ENCODE results near the gene SULT2A1.

Gene SULT2A1

DNA sequence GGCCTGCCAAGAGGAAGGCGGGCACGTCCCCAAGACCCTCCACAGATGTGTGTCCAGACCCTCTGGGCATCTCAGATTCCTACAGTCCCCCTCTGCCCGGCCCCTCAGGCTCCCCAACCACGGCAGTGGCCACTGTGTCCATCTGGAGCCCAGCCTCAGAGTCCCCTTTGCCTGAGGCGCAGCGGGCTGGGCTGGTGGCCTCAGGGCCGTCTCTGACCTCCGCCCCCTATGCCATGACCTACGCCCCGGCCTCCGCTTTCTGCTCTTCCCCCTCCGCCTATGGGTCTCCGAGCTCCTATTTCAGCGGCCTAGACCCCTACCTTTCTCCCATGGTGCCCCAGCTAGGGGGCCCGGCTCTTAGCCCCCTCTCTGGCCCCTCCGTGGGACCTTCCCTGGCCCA is 46.7 kb downstream of the SULT2A1 start:
- peak overlapping the region; percentile 76 for H3K27ac ChIP-seq
- DNase-seq, result no peak
- no peak overlapping the region for H3K4me3 ChIP-seq (ENCODE audit: low read depth, low read length)
- H3K27me3 ChIP-seq (ENCODE audit: insufficient read depth, low read depth, severe bottlenecking), result no peaks in the 10 kb centered on the region
- H3K9me3 ChIP-seq (ENCODE audit: severe bottlenecking), result no peaks in the 10 kb centered on the region
- H3K36me3 ChIP-seq, result peaks cover 78% of the 10 kb centered on the region
- TF ChIP-seq, protein P1, sequence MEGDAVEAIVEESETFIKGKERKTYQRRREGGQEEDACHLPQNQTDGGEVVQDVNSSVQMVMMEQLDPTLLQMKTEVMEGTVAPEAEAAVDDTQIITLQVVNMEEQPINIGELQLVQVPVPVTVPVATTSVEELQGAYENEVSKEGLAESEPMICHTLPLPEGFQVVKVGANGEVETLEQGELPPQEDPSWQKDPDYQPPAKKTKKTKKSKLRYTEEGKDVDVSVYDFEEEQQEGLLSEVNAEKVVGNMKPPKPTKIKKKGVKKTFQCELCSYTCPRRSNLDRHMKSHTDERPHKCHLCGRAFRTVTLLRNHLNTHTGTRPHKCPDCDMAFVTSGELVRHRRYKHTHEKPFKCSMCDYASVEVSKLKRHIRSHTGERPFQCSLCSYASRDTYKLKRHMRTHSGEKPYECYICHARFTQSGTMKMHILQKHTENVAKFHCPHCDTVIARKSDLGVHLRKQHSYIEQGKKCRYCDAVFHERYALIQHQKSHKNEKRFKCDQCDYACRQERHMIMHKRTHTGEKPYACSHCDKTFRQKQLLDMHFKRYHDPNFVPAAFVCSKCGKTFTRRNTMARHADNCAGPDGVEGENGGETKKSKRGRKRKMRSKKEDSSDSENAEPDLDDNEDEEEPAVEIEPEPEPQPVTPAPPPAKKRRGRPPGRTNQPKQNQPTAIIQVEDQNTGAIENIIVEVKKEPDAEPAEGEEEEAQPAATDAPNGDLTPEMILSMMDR (IDR thresholded peaks at IDR 0.05; ENCODE audit: low read depth, low read length), result no peak

DNA sequence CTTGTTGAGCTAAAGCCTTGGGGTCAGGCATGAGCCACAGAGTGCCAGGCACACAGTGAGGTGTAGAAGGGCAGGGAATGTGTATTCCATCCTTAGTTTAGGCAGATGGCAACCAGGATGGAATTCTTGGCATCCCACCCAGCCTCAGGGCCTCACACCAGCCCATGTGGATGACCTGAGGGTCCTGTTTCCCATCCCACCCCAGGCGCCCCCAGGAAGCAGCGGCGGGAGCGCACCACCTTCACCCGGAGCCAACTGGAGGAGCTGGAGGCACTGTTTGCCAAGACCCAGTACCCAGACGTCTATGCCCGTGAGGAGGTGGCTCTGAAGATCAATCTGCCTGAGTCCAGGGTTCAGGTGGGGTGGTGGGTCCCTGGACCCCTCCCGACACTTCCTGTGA is 50.1 kb downstream of the SULT2A1 start:
- TF ChIP-seq, protein P1 (IDR thresholded peaks at IDR 0.05; ENCODE audit: low read depth, low read length), result no peak
- Histone ChIP-seq H3K27ac (no peak overlapping the region), H3K9me3 (ENCODE audit: severe bottlenecking) (no peaks in the 10 kb centered on the region), H3K27me3 (ENCODE audit: insufficient read depth, low read depth, severe bottlenecking) (no peaks in the 10 kb centered on the region), H3K36me3 (peaks cover 96% of the 10 kb centered on the region), H3K4me3 (ENCODE audit: low read depth, low read length) (no peak overlapping the region)
- no peak for DNase-seq

DNA sequence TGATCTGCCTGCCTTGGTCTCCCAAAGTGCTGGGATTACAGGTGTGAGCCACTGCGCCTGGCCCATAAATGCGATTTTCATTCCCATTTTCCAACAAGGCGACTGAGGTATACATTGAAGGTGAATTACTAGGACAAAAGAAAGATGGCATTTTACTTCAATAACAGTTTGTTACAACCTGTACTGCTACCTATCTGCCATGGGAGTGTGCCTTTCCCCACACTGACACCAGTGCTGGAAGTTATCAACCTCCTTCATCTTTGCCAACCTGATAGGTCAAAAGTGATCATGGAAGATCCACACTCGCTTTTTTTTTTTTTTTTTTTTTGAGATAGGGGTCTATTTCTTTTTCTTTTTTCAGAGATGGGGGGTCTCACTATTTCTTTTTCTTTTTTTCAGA is 53.4 kb downstream of the SULT2A1 start:
- Histone ChIP-seq H3K27ac (no peak overlapping the region), H3K9me3 (ENCODE audit: severe bottlenecking) (no peaks in the 10 kb centered on the region), H3K4me3 (ENCODE audit: low read depth, low read length) (no peak overlapping the region), H3K36me3 (peaks cover 93% of the 10 kb centered on the region), H3K27me3 (ENCODE audit: insufficient read depth, low read depth, severe bottlenecking) (no peaks in the 10 kb centered on the region)
- DNase-seq, result no peak
- TF ChIP-seq, protein P1 (IDR thresholded peaks at IDR 0.05; ENCODE audit: low read depth, low read length), result no peak

DNA sequence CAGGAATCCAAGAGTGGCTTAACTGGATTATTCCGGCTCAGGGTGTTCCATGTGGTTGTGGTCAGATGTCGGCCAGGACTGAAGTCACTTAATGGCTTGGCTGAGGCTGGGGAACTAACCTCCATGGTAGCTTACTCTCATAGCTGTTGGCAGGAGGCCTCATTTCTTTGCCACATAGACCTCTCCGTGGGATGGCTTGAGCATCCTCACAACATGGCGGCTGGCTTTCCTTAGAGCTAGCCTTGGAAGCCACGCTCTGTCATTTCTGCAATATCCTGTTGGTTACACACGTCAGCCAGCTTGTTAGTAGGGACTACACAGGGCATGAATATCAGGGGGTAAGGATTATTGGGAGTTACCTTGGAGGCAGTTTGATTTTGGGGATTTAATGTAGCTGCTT is 59.3 kb downstream of the SULT2A1 start:
- DNase-seq, result peak; percentile 47
- H3K9me3 ChIP-seq (ENCODE audit: severe bottlenecking), result no peaks in the 10 kb centered on the region
- H3K27ac ChIP-seq, result peak overlapping the region; percentile 99
- no peaks in the 10 kb centered on the region for H3K27me3 ChIP-seq (ENCODE audit: insufficient read depth, low read depth, severe bottlenecking)
- H3K36me3 ChIP-seq, result peaks cover 95% of the 10 kb centered on the region
- TF ChIP-seq, protein P1 (IDR thresholded peaks at IDR 0.05; ENCODE audit: low read depth, low read length), result no peak
- H3K4me3 ChIP-seq (ENCODE audit: low read depth, low read length), result peak overlapping the region; percentile 95

DNA sequence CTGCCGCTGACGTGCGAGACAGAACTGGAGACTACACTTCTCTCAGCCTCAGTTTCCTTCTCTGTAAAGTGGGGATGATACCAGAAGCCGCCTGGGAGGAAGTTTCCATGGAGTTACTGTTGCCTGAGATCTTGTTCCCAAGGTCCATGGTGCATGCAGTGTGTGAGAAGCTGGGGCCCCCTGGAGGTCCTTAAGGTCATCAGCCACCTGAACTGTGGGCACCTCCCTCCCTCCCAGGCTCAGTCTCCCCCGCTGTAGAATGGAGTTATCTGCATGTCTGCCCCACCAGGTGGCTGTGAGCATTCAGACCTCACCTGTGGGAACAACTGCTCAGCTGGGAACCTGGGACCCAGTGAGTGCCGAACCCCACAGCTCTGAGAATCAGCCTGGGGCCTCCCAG is 61.7 kb downstream of the SULT2A1 start:
- TF ChIP-seq, protein P1 (IDR thresholded peaks at IDR 0.05; ENCODE audit: low read depth, low read length), result 0 out of 2 replicates have a peak, but pooled peaks have one; percentile 23

DNA sequence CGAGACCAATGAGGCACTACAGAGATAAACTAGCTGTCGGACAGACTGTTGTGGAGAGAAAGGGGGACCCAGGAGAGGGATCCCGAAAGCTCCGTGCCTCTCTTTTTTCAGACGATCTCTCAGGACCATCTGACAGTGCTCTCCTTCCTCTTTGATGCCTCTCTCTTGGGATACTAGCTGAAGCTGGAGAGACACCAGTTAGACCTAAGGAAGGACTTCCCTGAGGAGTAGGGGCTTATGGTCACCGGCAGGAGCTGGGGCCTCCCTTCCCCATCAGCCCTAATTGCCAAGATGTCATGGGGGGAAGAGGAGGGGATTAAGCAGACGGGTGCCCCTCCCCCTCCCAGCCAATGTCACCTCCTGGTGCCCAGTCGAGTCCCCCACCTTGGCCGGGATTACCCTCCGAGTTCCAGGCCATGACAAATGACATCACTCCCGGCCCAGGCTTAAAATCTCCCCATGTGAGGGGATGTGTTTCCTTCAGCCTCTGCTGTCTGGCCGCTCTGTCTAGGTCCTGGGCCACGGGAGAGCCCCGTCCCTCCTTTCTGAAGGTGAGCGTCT is 64.6 kb downstream of the SULT2A1 start, which contains the start of gene CRX:
TSS of gene CRX (plus strand) at position 478 of the 561 bp plus-strand sequence. CDS start 12,507 bp downstream, outside the sequence.
- TF ChIP-seq, protein P1 (IDR thresholded peaks at IDR 0.05; ENCODE audit: low read depth, low read length), result no peak
- Histone ChIP-seq H3K9me3 (ENCODE audit: severe bottlenecking) (peaks cover 3% of the 10 kb centered on the region), H3K36me3 (peaks cover 48% of the 10 kb centered on the region), H3K4me3 (ENCODE audit: low read depth, low read length) (peak within 1 kb of the TSS; percentile 95), H3K27ac (peak within 1 kb of the TSS; percentile 99), H3K27me3 (ENCODE audit: insufficient read depth, low read depth, severe bottlenecking) (no peaks in the 10 kb centered on the region)
- DNase-seq, result peak; percentile 99

More for the DNA sequence above, 61.7 kb downstream of the SULT2A1 start:
- H3K36me3 ChIP-seq, result peaks cover 74% of the 10 kb centered on the region
- H3K27ac ChIP-seq, result peak overlapping the region; percentile 99
- DNase-seq, result no peak
- no peaks in the 10 kb centered on the region for H3K9me3 ChIP-seq (ENCODE audit: severe bottlenecking)
- H3K4me3 ChIP-seq (ENCODE audit: low read depth, low read length), result peak overlapping the region; percentile 95
- H3K27me3 ChIP-seq (ENCODE audit: insufficient read depth, low read depth, severe bottlenecking), result no peaks in the 10 kb centered on the region

Data from WERI-Rb-1 (cell line).